ENCODE data around the gene ODAD2. TPM values are rescaled to one million over a fixed set of nuclear protein-coding genes. Genes with fewer than 3 reads are reported as not detected.
"Not testable (repeated sequence)": the region's sequence is repeated elsewhere in the genome, so short reads cannot be mapped to it uniquely, and the experiment has no call there.

The ODAD2 gene
- total RNA-seq, 1 experiment from 2014 or later, result not detected

DNA sequence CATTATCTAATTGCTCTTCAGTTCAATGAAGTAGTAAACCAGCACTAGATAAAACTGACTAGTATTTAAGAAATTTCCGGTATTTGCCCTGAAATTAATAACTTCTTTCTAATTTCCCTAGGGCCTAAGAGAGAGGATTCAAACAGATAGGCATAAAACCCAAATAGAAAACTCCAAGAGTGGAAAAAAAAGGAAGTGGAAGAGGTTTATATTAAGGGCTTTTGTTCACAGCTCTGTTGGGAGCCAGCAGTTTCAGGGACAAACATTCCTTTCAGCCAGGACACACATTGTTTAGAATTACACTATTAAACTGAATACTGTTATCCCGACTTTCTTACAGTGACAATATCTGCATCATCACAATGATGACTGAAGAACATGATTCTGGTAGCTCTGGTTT lies 3.6 kb downstream of the ODAD2 start:
- intact Hi-C loops (cut with micrococcal nuclease; ENCODE audit: unreplicated experiment), result no loop called here
- H3K4me1 ChIP-seq (ENCODE audit: control insufficient read depth, insufficient read depth, low read length), result no peaks in the 10 kb centered on the region
- POLR2A ChIA-PET, result no interaction called here
- CTCF ChIA-PET, result no interaction called here
- in situ Hi-C loops (cut with HindIII; ENCODE audit: low pct_unique_long_range_greater_than_20kb, low sequenced_read_pairs), result no loop called here
- H3K36me3 ChIP-seq (ENCODE audit: control insufficient read depth, insufficient read depth, low read length), result no peaks in the 10 kb centered on the region
- no TSS peak for BruUV-seq (replicated peaks)
- no peaks in the 10 kb centered on the region for H3K9me3 ChIP-seq (ENCODE audit: control insufficient read depth, insufficient read depth, low read depth, low read length)
- no peak overlapping the region for H3K27ac ChIP-seq (ENCODE audit: low read length)
- DNase-seq (ENCODE audit: low read depth, low spot score), result no peak
- H3K27me3 ChIP-seq (ENCODE audit: control insufficient read depth, insufficient read depth, low read length), result no peaks in the 10 kb centered on the region
- H3K4me3 ChIP-seq (ENCODE audit: low read depth in 2 of 2, low read length in 2 of 2), result no peak overlapping the region
- ATAC-seq, result no peak
- TF ChIP-seq SIN3A (IDR thresholded peaks at IDR 0.05; ENCODE audit: borderline replicate concordance, insufficient read depth, low read depth, low read length), result no peak
- TF ChIP-seq, protein P1, sequence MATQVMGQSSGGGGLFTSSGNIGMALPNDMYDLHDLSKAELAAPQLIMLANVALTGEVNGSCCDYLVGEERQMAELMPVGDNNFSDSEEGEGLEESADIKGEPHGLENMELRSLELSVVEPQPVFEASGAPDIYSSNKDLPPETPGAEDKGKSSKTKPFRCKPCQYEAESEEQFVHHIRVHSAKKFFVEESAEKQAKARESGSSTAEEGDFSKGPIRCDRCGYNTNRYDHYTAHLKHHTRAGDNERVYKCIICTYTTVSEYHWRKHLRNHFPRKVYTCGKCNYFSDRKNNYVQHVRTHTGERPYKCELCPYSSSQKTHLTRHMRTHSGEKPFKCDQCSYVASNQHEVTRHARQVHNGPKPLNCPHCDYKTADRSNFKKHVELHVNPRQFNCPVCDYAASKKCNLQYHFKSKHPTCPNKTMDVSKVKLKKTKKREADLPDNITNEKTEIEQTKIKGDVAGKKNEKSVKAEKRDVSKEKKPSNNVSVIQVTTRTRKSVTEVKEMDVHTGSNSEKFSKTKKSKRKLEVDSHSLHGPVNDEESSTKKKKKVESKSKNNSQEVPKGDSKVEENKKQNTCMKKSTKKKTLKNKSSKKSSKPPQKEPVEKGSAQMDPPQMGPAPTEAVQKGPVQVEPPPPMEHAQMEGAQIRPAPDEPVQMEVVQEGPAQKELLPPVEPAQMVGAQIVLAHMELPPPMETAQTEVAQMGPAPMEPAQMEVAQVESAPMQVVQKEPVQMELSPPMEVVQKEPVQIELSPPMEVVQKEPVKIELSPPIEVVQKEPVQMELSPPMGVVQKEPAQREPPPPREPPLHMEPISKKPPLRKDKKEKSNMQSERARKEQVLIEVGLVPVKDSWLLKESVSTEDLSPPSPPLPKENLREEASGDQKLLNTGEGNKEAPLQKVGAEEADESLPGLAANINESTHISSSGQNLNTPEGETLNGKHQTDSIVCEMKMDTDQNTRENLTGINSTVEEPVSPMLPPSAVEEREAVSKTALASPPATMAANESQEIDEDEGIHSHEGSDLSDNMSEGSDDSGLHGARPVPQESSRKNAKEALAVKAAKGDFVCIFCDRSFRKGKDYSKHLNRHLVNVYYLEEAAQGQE (IDR thresholded peaks at IDR 0.05; ENCODE audit: insufficient read depth in 1 of 2, low read depth in 2 of 2, low read length in 1 of 2), result no peak
- TF ChIP-seq POLR2AphosphoS5 (IDR thresholded peaks at IDR 0.05; ENCODE audit: low read depth, low read length), result no peak
- no peak for TF ChIP-seq TCF7L2 (IDR thresholded peaks at IDR 0.05; ENCODE audit: low read depth, low read length)
- TF ChIP-seq, protein P2, sequence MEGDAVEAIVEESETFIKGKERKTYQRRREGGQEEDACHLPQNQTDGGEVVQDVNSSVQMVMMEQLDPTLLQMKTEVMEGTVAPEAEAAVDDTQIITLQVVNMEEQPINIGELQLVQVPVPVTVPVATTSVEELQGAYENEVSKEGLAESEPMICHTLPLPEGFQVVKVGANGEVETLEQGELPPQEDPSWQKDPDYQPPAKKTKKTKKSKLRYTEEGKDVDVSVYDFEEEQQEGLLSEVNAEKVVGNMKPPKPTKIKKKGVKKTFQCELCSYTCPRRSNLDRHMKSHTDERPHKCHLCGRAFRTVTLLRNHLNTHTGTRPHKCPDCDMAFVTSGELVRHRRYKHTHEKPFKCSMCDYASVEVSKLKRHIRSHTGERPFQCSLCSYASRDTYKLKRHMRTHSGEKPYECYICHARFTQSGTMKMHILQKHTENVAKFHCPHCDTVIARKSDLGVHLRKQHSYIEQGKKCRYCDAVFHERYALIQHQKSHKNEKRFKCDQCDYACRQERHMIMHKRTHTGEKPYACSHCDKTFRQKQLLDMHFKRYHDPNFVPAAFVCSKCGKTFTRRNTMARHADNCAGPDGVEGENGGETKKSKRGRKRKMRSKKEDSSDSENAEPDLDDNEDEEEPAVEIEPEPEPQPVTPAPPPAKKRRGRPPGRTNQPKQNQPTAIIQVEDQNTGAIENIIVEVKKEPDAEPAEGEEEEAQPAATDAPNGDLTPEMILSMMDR (IDR thresholded peaks at IDR 0.05), result no peak

DNA sequence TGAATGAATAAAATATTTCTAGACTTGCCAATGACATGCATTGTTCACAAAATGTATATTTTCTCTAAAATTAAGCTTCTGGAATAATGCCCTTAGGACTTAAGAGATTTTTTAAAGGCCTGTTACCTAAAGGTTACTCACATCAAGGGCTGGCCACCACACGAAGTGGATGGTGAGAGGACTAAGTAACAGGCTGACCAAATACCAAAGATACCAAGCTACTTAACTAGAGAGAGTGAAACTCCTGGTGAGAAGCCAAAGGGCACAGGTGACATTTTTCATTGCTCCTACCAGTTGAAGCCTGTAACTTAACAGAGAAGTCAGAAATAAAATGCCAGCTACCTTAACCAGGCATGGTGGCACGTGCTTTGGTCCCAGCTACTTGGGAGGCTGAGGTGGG lies 9.5 kb downstream of the ODAD2 start:
- in situ Hi-C loops (cut with HindIII; ENCODE audit: low pct_unique_long_range_greater_than_20kb, low sequenced_read_pairs); BruUV-seq (replicated peaks); ATAC-seq; POLR2A ChIA-PET; H3K4me3 ChIP-seq (ENCODE audit: low read depth in 2 of 2, low read length in 2 of 2); H3K4me1 ChIP-seq (ENCODE audit: control insufficient read depth, insufficient read depth, low read length); H3K27me3 ChIP-seq (ENCODE audit: control insufficient read depth, insufficient read depth, low read length); H3K27ac ChIP-seq (ENCODE audit: low read length); DNase-seq (ENCODE audit: low read depth, low spot score); CTCF ChIA-PET; intact Hi-C loops (cut with micrococcal nuclease; ENCODE audit: unreplicated experiment); H3K36me3 ChIP-seq (ENCODE audit: control insufficient read depth, insufficient read depth, low read length); H3K9me3 ChIP-seq (ENCODE audit: control insufficient read depth, insufficient read depth, low read depth, low read length): not testable (repeated sequence)

DNA sequence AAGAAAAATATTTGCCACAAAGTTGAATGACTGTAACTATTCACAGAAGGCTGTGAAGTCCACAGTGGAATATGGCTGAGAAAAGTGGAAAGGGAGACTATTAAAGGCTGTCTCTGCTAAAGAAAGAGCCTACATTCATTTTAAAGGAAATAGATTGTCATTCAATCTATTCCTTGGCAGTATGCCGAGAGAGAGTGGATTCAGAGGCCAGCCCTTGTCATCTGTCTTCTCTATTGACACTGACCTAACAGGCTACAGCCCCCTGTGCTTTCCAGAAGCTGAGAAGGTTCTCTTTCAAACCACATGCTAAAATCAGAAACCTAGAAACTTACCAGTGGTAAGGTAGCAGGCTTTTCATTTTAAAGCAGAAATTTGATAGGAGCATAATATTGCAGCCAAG lies 12.1 kb downstream of the ODAD2 start:
- Histone ChIP-seq H3K27ac (ENCODE audit: low read length) (no peak overlapping the region), H3K9me3 (ENCODE audit: control insufficient read depth, insufficient read depth, low read depth, low read length) (no peaks in the 10 kb centered on the region), H3K36me3 (ENCODE audit: control insufficient read depth, insufficient read depth, low read length) (no peaks in the 10 kb centered on the region), H3K4me1 (ENCODE audit: control insufficient read depth, insufficient read depth, low read length) (no peaks in the 10 kb centered on the region), H3K27me3 (ENCODE audit: control insufficient read depth, insufficient read depth, low read length) (no peaks in the 10 kb centered on the region), H3K4me3 (ENCODE audit: low read depth in 2 of 2, low read length in 2 of 2) (no peak overlapping the region)
- no peak for TF ChIP-seq SIN3A (IDR thresholded peaks at IDR 0.05; ENCODE audit: borderline replicate concordance, insufficient read depth, low read depth, low read length)
- no TSS peak for BruUV-seq (replicated peaks)
- DNase-seq (ENCODE audit: low read depth, low spot score) (no peak), ATAC-seq (no peak)
- ChIA-PET POLR2A (no interaction called here), CTCF (no interaction called here)
- intact Hi-C loops (cut with micrococcal nuclease; ENCODE audit: unreplicated experiment) (no loop called here), in situ Hi-C loops (cut with HindIII; ENCODE audit: low pct_unique_long_range_greater_than_20kb, low sequenced_read_pairs) (no loop called here)
